Colonic mucosa (tissue), 4 donors: ENCODE measurements around the gene ESR2. TPM values are rescaled to one million over a fixed set of nuclear protein-coding genes. Genes with fewer than 3 reads are reported as not detected.
A peak's percentile ranks its signal among the peaks of the same experiment; 100 is the strongest.

ENCODE experiments used
- DNase-seq: peaks from one replicate; pipeline ENCODE4 v3.0.0-alpha.2; 2020
- H3K27ac ChIP-seq: fragments of 200-600 bp; one replicate; pipeline ENCODE4 v1.8.0; 2021
- H3K27me3 ChIP-seq: fragments of 200-600 bp; one replicate; pipeline ENCODE4 v1.8.0; 2021
- H3K36me3 ChIP-seq: fragments of 200-600 bp; one replicate; pipeline ENCODE4 v1.8.0; 2021
- H3K4me1 ChIP-seq: fragments of 200-600 bp; one replicate; pipeline ENCODE4 v1.8.0; 2021; ENCODE audit warnings: mild to moderate bottlenecking
- H3K4me3 ChIP-seq: fragments of 200-600 bp; one replicate; pipeline ENCODE4 v1.8.0; 2021
- H3K9ac ChIP-seq, 2 donors: one replicate each; pipeline ENCODE4 v1.7.0; 2013; ENCODE audit warnings: control low read depth in 2 of 2, low read depth in 2 of 2, low read length in 2 of 2
- H3K9me3 ChIP-seq: fragments of 200-600 bp; one replicate; pipeline ENCODE4 v1.8.0; 2021
- intact Hi-C: fragments of 100-400 bp; cut with DNase I; formaldehyde crosslinking; loops from one replicate; pipeline ENCODE4 v1.14.1; 2022
- total RNA-seq, 2 donors: library from RNA; stranded (reverse); fragmentation: NEBNext Ultra II Directional in 1 of 2; extraction: Animal tissue kit (Norgen Biotek cat#: 25700) in 1 of 2; gene quantifications; one replicate each; pipeline ENCODE4 v1.2.1, GENCODE V29; 2021
- TF ChIP-seq, protein P1 (sequence below): fragments of 200-600 bp; IDR thresholded peaks from one replicate; pipeline ENCODE4 v1.8.0; 2022; ENCODE audit warnings: antibody characterized with exemption, mild to moderate bottlenecking
- donor health status: healthy.
- donor health status: DM: no; HTN: no; CAD: no.
- donor health status: DM: no; HTN: no; CAD: no.

Gene ESR2
- total RNA-seq, 2 donors from 2014 or later: 0.42 to 0.85 TPM

DNA sequence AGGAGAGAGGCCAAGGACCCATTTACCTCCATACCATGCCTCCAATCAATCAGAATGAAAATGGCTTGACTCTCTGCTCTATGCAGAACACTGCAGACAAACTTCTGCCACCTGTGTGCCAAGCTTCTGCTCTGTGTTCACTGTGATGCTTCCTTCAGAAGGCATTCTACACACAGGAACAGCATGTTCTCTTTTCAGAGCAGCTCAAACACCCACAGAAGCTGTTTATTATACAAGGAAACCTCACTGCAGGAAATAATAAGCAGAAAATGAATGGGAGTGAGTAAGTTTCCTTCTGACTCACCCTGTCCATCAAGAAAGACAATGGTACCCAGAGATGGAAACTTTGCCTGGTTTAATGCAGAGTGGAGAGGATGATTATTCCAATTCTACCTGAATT is 2.4 kb upstream of the ESR2 start:
- Histone ChIP-seq H3K4me3 (no peak overlapping the region), H3K27me3 (peaks cover 5% of the 10 kb centered on the region), H3K4me1 (no peaks in the 10 kb centered on the region), H3K27ac (no peak overlapping the region), H3K9ac (no peak overlapping the region), H3K36me3 (no peaks in the 10 kb centered on the region), H3K9me3 (no peaks in the 10 kb centered on the region)
- TF ChIP-seq, protein P1, sequence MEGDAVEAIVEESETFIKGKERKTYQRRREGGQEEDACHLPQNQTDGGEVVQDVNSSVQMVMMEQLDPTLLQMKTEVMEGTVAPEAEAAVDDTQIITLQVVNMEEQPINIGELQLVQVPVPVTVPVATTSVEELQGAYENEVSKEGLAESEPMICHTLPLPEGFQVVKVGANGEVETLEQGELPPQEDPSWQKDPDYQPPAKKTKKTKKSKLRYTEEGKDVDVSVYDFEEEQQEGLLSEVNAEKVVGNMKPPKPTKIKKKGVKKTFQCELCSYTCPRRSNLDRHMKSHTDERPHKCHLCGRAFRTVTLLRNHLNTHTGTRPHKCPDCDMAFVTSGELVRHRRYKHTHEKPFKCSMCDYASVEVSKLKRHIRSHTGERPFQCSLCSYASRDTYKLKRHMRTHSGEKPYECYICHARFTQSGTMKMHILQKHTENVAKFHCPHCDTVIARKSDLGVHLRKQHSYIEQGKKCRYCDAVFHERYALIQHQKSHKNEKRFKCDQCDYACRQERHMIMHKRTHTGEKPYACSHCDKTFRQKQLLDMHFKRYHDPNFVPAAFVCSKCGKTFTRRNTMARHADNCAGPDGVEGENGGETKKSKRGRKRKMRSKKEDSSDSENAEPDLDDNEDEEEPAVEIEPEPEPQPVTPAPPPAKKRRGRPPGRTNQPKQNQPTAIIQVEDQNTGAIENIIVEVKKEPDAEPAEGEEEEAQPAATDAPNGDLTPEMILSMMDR: no peak
- intact Hi-C loops: loop anchor here (10.0 kb wide), 1 partner anchor 502 kb away; no protein-coding TSS in a partner anchor
- DNase-seq: no peak

DNA sequence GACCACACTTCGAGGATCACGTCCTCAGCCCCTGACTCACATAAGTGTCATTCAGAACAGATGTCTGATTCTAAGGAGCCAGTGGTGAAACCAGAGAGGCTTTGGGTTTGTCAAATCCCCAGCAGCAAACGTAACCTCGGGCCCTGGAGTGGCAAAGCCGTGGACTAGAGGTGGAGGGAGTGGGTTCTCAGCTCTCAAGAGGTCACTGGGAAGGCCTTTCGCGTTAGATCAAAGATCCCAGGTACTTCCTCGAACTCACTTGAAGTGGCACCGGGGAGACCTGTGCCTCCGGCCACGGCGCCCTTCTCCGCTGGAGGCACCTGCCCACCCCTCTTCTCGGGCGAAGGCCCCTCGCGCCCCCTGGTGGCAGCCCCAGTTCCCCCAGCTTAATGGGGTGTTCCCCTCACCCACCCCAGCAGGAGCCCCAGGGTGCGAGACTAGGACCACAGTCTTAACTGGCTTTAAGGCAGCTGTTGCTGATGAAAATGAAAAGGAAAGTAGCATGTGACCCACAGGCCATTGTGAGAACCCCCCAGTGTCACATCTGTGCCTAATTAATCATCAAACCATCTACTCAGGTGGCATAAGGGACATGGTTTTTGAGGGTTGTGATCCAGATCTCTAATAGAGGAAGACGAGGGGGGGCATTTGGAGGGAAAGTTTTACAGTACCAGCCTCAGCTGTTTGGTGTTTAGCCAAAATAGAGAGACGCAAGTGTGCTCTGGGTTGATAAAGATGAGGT is 672 bp upstream of the ESR2 start:
- H3K4me1 ChIP-seq: no peaks in the 10 kb centered on the region
- no peaks in the 10 kb centered on the region for H3K36me3 ChIP-seq
- peaks cover 5% of the 10 kb centered on the region for H3K27me3 ChIP-seq
- intact Hi-C loops: loop anchor here (10.0 kb wide), 1 partner anchor 500 kb away; no protein-coding TSS in a partner anchor
- H3K9ac ChIP-seq: peak overlapping the region; percentile 43 to 57
- no peaks in the 10 kb centered on the region for H3K9me3 ChIP-seq
- DNase-seq: peak; percentile 84
- no peak overlapping the region for H3K27ac ChIP-seq
- TF ChIP-seq, protein P1: peak; percentile 88
- H3K4me3 ChIP-seq: peak overlapping the region; percentile 38

DNA sequence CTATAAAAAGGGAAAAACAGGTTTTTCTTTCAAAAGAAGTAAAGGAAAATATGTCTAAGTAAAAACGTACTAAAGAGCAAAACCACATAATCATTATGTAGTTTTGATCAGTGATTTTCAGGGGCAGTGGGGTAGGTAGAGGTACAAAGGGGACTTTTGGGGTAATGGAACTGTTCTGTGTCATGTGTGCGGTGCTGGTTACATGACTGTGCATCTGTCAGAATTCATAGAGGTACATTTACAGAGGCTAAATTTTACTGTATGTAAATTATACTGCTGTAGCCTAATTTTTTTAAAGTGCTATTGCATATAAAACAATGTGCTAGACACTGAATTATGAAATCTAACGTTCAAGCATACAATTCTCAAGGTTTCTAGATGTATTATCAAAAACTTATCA is 2.0 kb downstream of the ESR2 start:
- Histone ChIP-seq H3K4me3 (no peak overlapping the region), H3K36me3 (no peaks in the 10 kb centered on the region), H3K27me3 (peaks cover 5% of the 10 kb centered on the region), H3K27ac (no peak overlapping the region), H3K4me1 (no peaks in the 10 kb centered on the region), H3K9ac (no peak overlapping the region), H3K9me3 (no peaks in the 10 kb centered on the region)
- intact Hi-C loops: loop anchor here (10.0 kb wide), 1 partner anchor 497 kb away; no protein-coding TSS in a partner anchor
- TF ChIP-seq, protein P1: no peak
- no peak for DNase-seq

DNA sequence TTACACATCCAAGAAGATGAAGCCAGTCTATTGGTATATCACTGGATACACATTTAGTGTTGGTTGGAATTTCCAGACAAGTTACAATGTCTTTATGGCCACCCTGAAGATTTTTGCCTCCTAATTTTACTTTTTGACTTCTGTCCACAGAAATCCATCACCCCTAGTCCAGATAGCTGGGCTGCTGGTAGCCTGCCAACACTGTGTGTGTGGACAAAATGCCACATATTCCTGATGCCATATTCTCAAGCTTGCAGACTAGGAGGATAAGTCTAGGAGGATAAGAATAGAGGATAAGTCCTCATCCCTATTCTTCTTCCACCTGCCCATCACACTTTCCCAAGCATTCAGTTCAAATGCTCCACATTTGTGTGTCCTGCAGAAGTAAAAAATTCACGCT is 4.6 kb downstream of the ESR2 start:
- DNase-seq: no peak
- H3K4me1 ChIP-seq: no peaks in the 10 kb centered on the region
- H3K27me3 ChIP-seq: peaks cover 5% of the 10 kb centered on the region
- no peaks in the 10 kb centered on the region for H3K36me3 ChIP-seq
- TF ChIP-seq, protein P1: no peak
- no peak overlapping the region for H3K9ac ChIP-seq
- H3K9me3 ChIP-seq: no peaks in the 10 kb centered on the region
- intact Hi-C loops: no loop called here
- H3K27ac ChIP-seq: no peak overlapping the region
- H3K4me3 ChIP-seq: no peak overlapping the region

DNA sequence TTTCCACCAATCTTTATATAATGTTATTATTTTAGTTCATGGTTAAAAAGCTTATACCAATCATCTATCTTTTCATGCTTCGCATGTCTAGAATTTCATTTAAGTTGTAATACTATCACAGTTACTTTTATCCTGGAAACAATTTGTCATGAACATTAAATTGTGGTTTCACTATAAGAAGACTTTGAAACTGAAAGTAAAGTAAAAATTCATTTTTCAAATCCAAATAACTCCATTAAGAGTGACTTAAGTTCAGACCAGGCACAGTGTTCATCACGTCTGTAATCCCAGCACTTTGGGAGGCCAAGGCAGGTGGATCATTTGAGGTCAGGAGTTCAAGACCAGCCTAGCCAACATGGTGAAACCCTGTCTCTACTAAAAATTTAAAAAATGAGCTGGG is 12.4 kb downstream of the ESR2 start:
- intact Hi-C loops: loop anchor here (5.0 kb wide), 1 partner anchor 50 kb away; no protein-coding TSS in a partner anchor
- no peak overlapping the region for H3K4me3 ChIP-seq
- H3K27me3 ChIP-seq: no peaks in the 10 kb centered on the region
- DNase-seq: no peak
- TF ChIP-seq, protein P1: no peak
- H3K36me3 ChIP-seq: no peaks in the 10 kb centered on the region
- H3K9me3 ChIP-seq: no peaks in the 10 kb centered on the region
- no peak overlapping the region for H3K9ac ChIP-seq
- H3K4me1 ChIP-seq: no peaks in the 10 kb centered on the region
- H3K27ac ChIP-seq: no peak overlapping the region
